ENCODE data around the gene PRKAR2B. TPM values are rescaled to one million over a fixed set of nuclear protein-coding genes. Genes with fewer than 3 reads are reported as not detected.

The PRKAR2B gene
- total and polyA plus RNA-seq, 2 of the 4 experiments (the other 2 are of a cell fraction), result 3.0 to 3.1 TPM

- H2BK15ac ChIP-seq (ENCODE audit: low read depth, low read length), result peak overlapping the region; percentile 8; the same call in 1 of the 3 replicates
- ChIA-PET CTCF (interaction anchor here (0.9 kb wide), 1 partner anchor 10 kb away, joined by 3 read pairs; no protein-coding TSS in a partner anchor), POLR2A (ENCODE audit: unreplicated experiment) (interaction anchor here (1.3 kb wide), 1 partner anchor 11 kb away, joined by 8 read pairs; no protein-coding TSS in a partner anchor)
- 0% methylated on average over 8 of the region's 73 CpGs; no CpG with 5 or more reads in 1 of the 2 experiments for WGBS, 2 experiments (ENCODE audit: extremely low coverage in 2 of 2, insufficient read length in 1 of 2)
- H3K4me2 ChIP-seq (ENCODE audit: low read depth, low read length), result peak overlapping the region; percentile 85
- H3K18ac ChIP-seq (ENCODE audit: low read depth, low read length), result peak overlapping the region; percentile 12
- H3K56ac ChIP-seq (ENCODE audit: extremely low read depth, insufficient read depth, low read length), result peak overlapping the region; percentile 16; the same call in 1 of the 2 replicates
- H2BK5ac ChIP-seq (ENCODE audit: low read depth, low read length, poor library complexity, severe bottlenecking), result peak overlapping the region; percentile 79
- H2BK120ac ChIP-seq (ENCODE audit: low read depth, low read length), result peak overlapping the region; percentile 9; the same call in 1 of the 2 replicates
- H3K27me3 ChIP-seq (ENCODE audit: control insufficient read depth, insufficient read depth, low read length), result no peaks in the 10 kb centered on the region
- ATAC-seq (ENCODE audit: low read depth) (peak; percentile 59), DNase-seq (peak; percentile 96)
- peak overlapping the region; percentile 71 for H3K4ac ChIP-seq (ENCODE audit: low read depth, low read length)
- H3K4me3 ChIP-seq (ENCODE audit: insufficient read depth, low read depth, low read length), result peak overlapping the region; percentile 67
- dilution Hi-C loops (cut with HindIII; ENCODE audit: low sequenced_read_pairs, unreplicated experiment) (no loop called here), in situ Hi-C loops (cut with MboI; ENCODE audit: low sequenced_read_pairs) (no loop called here), intact Hi-C loops (cut with micrococcal nuclease) (loop anchor here (5.0 kb wide), 1 partner anchor 377 kb away; no protein-coding TSS in a partner anchor)
- H3K14ac ChIP-seq (replicated peaks; ENCODE audit: low read depth, low read length), result peak overlapping the region; percentile 41
- H3K9me3 ChIP-seq (ENCODE audit: control insufficient read depth, insufficient read depth, low read length), result no peaks in the 10 kb centered on the region
- H2AK9ac ChIP-seq (replicated peaks; ENCODE audit: low read depth, low read length, poor library complexity), result peak overlapping the region; percentile 97
- H3K27ac ChIP-seq (ENCODE audit: insufficient read depth, low read length), result peak overlapping the region; percentile 70
- H3K9ac ChIP-seq (ENCODE audit: low read depth, low read length), result peak overlapping the region; percentile 72
- peaks cover under 1% of the 10 kb centered on the region; the same call in 1 of the 2 replicates for H3K4me1 ChIP-seq (ENCODE audit: control insufficient read depth, insufficient read depth, low read length)
- H3K36me3 ChIP-seq (ENCODE audit: control insufficient read depth, insufficient read depth, low read length), result peaks cover 3% of the 10 kb centered on the region
- H4K91ac ChIP-seq (ENCODE audit: insufficient read depth, low read depth, low read length), result no peak overlapping the region; the same call in 1 of the 2 replicates
- no peak overlapping the region for H2AK5ac ChIP-seq (ENCODE audit: low read depth, low read length)
- no peak overlapping the region for H4K5ac ChIP-seq (ENCODE audit: low read depth, low read length)
- H4K8ac ChIP-seq (ENCODE audit: low read depth in 2 of 2, low read length in 2 of 2), result peak overlapping the region in 1 of 2 experiments; percentile 70; a peak in 1 of 4 replicates
- H2BK20ac ChIP-seq (ENCODE audit: low read depth, low read length), result no peak overlapping the region
- H3K9me1 ChIP-seq (ENCODE audit: insufficient read depth, low read length), result no peaks in the 10 kb centered on the region
- H3K23ac ChIP-seq (ENCODE audit: low read depth, low read length), result peak overlapping the region; percentile 77
- peak overlapping the region; percentile 98 for H2AFZ ChIP-seq (replicated peaks; ENCODE audit: low read length, poor library complexity)
- H4K20me1 ChIP-seq (ENCODE audit: insufficient read depth, low read length), result peaks cover 24% of the 10 kb centered on the region
- BruUV-seq (replicated peaks), result no TSS peak
- H3K79me1 ChIP-seq (ENCODE audit: low read depth in 1 of 2, low read length in 2 of 2), result peaks cover 4 to 35% of the 10 kb centered on the region in 2 experiments
- TF ChIP-seq, protein P1, sequence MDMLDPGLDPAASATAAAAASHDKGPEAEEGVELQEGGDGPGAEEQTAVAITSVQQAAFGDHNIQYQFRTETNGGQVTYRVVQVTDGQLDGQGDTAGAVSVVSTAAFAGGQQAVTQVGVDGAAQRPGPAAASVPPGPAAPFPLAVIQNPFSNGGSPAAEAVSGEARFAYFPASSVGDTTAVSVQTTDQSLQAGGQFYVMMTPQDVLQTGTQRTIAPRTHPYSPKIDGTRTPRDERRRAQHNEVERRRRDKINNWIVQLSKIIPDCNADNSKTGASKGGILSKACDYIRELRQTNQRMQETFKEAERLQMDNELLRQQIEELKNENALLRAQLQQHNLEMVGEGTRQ (IDR thresholded peaks at IDR 0.05; ENCODE audit: low read depth, low read length), result peak; percentile 98
- TF ChIP-seq FOS (IDR thresholded peaks at IDR 0.05; ENCODE audit: low read depth, low read length) (0 out of 2 replicates have a peak, but pooled peaks have one; percentile 12), MAFK (IDR thresholded peaks at IDR 0.05; ENCODE audit: low read depth, low read length) (no peak), POLR2A (IDR thresholded peaks at IDR 0.05; ENCODE audit: low read depth, low read length) (peak; percentile 71), ELK1 (IDR thresholded peaks at IDR 0.05; ENCODE audit: borderline replicate concordance, low read depth, low read length) (no peak), RAD21 (IDR thresholded peaks at IDR 0.05; ENCODE audit: low read length) (peak; percentile 24; the same call in 1 of the 2 replicates), CEBPB (IDR thresholded peaks at IDR 0.05; ENCODE audit: low read depth, low read length) (peak; percentile 97), MXI1 (IDR thresholded peaks at IDR 0.05; ENCODE audit: borderline replicate concordance, low read depth, low read length) (peak; percentile 65), CHD1 (IDR thresholded peaks at IDR 0.05; ENCODE audit: low read depth, low read length) (peak; percentile 1; the same call in 1 of the 2 replicates), BHLHE40 (IDR thresholded peaks at IDR 0.05; ENCODE audit: low read depth, low read length) (peak; percentile 83), RCOR1 (IDR thresholded peaks at IDR 0.05; ENCODE audit: insufficient replicate concordance, low read length) (no peak)
- TF ChIP-seq, protein P2, sequence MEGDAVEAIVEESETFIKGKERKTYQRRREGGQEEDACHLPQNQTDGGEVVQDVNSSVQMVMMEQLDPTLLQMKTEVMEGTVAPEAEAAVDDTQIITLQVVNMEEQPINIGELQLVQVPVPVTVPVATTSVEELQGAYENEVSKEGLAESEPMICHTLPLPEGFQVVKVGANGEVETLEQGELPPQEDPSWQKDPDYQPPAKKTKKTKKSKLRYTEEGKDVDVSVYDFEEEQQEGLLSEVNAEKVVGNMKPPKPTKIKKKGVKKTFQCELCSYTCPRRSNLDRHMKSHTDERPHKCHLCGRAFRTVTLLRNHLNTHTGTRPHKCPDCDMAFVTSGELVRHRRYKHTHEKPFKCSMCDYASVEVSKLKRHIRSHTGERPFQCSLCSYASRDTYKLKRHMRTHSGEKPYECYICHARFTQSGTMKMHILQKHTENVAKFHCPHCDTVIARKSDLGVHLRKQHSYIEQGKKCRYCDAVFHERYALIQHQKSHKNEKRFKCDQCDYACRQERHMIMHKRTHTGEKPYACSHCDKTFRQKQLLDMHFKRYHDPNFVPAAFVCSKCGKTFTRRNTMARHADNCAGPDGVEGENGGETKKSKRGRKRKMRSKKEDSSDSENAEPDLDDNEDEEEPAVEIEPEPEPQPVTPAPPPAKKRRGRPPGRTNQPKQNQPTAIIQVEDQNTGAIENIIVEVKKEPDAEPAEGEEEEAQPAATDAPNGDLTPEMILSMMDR (conservative IDR thresholded peaks at IDR 0.05; ENCODE audit: low read depth, low read length), result 0 out of 2 replicates have a peak, but pooled peaks have one; percentile 10
These were observed 124.9 kb downstream of the PRKAR2B start for GRCh38 chr7:107169120-107170050.

Data from IMR-90 (cell line).